Measurements from ENCODE around the gene RBM3.

RBM3 gene

DNA sequence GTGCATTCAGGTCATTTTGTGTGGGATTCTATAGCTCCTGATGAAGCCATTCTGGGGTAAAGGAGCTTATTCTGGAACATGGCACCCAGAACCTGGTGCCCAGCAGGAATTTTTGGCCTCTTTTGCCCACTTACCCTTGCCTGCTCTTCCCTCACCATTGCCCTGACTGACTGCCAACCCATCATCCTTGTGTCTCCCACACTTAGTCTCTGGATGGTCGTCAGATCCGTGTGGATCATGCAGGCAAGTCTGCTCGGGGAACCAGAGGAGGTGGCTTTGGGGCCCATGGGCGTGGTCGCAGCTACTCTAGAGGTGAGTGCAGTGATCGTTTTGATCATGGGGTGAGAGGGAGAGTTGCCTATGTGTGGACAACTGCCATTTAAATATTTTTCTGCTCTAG lies 1.8 kb downstream of the RBM3 start:
- no peak for DNase-seq (ENCODE audit: low read depth in 3 of 3, low spot score in 1 of 3)

DNA sequence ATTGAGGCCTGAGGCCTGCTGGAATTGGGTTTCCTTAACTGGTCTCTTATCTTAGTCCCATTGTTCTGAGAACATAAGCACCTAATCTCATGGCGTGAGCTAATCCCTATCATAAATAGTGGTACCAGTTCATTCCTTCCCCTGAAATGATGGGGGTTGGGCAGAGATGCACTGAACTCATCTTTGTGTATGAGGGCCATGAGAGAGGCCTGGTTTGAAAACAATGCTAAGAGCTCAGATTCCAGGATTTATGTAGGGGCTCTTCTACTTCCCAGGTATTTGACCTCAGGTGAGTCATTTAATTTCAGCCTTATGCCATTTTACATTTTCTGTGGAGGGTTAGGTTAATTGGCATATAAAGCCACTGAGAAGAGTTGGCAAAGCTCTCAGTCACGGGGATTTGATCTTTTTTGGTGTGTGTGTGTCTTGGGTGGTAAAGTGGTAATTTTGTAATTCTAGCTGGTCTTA lies 4.4 kb downstream of the RBM3 start:
- DNase-seq (ENCODE audit: low read depth in 3 of 3, low spot score in 1 of 3), result no peak

DNA sequence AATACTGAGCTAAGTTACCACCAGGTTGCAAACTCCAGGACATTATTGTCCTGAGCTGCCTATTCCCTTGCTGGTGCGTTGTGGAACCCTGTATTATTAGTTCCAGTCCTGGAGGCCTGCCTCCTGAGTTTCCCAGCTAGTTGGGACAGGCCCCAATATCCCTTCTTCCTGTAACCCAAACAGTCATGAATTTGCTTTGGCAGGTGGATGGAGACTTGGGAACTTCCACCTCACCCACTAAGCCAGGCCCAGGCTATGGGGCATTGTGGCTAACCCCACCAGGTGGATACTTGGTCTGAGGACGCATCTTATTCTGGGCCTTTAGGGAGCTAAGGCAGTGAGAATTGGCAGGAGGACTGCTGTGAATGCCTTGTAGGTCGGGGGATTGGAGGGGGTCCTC lies 5.0 kb downstream of the RBM3 start:
- no peak for DNase-seq (ENCODE audit: low read depth in 3 of 3, low spot score in 1 of 3)

DNA sequence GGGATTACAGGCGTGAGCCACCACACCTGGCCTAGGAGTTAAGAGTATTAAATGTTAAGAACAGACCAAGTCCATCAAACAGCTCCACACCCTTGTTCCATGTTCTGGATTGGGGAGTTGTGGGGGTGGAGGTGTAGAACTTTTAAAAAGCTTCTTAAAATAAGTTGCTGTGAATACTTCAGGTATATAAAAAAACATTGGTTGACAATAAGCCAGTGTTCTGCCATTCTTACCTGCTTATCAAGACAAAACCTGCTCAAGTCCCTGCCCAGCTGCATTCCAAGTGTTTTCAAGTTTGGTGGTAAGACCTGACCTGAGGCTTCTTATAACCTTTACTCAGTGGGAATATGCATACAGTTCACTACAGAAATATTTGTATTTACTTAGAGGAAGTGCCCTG lies 6.4 kb downstream of the RBM3 start:
- no peak for DNase-seq (ENCODE audit: low read depth in 3 of 3, low spot score in 1 of 3)

DNA sequence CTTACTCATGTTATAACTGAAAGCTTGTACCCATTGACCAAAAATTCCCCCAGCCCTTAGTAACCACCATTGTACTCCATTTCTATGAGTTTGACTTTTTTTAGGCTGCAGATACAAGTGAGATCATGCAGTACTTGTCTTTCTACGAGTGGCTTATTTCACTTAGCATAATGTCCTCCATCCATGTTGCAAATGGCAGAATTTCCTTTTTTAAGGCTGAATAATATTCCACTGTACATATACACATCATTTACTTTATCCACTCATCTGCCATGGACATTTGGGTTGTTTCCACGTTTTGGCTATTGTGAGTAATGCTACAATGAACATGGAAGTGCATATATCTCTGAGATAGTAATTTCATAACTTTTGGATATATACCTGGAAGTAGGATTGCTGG lies 10.4 kb downstream of the RBM3 start:
- DNase-seq (ENCODE audit: low read depth in 3 of 3, low spot score in 1 of 3), result no peak

DNA sequence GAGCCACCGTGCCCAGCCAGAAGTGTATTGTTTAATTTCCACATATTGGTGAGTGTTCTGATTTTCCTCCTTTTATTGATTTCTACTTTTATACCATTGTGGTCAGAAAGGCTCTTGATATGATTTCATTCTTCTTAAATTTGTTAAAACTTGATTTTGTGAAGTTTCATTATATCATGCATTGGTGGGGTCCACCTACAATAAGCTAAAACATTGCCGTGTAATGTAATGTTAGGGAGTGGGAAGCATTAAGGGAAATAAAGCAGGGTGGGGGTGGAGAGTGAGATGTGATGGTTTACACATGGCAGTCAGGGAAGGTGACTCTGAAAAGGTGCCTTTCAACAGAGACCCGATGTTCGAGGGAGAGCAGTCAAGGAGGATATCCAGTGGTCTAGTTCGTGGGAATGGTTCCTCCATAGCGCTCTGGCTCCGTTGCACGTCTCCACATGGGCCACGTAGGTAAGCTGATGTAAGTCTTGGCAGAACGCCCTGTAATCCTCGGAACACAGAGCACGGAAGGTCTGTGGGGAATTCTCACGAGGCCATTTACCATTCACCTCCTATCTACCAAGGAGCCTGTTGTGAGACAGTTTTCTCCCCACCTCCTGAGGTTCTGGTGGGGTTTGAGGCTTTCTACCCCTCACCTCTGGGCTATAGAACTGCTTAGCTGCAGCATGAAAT lies 15.3 kb downstream of the RBM3 start:
- no peak for DNase-seq (ENCODE audit: low read depth in 3 of 3, low spot score in 1 of 3)

DNA sequence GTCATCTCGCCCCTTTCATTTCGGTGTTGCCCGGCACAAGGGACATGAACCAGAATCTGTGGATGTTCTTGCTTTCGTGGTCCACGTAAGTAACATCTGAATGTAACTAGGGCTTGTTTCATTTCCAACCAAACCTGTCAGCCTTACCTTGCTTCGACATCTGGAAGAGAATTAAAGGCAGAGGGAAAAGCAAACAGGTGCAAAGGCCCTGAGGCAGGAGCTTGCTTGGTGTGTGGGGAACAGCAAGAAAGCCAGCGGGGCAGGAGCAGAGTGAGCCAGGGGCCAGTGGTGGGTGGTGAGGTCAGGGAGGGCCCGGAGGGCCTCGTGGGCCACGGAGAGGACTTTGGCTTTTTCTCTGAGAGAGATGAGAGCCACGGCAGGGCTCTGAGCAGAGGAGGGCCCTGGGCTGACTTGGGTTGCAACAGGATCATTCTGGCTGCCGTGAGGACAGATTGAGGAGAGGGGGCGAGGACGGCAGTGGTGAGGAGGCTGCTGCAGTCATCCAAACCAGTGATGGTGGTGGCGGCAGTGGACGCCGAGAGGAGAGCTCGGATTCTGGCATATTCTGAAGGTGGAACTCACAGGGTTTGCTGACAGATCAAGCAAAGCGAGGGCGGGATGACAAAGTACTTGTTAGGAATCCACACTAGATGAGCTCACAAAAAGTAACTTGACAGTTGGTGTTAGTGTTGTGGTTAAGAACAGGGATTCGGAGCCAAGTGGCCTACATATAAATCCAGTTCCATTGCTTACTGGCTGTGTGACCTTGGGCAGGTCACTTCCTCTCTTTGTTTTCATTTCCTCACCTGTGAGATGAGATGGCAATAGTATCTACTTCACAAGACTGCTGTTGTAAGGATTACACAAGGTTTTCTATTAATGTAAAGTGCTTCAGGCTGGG lies 16.2 kb downstream of the RBM3 start:
- DNase-seq (ENCODE audit: low read depth in 3 of 3, low spot score in 1 of 3), result no peak

DNA sequence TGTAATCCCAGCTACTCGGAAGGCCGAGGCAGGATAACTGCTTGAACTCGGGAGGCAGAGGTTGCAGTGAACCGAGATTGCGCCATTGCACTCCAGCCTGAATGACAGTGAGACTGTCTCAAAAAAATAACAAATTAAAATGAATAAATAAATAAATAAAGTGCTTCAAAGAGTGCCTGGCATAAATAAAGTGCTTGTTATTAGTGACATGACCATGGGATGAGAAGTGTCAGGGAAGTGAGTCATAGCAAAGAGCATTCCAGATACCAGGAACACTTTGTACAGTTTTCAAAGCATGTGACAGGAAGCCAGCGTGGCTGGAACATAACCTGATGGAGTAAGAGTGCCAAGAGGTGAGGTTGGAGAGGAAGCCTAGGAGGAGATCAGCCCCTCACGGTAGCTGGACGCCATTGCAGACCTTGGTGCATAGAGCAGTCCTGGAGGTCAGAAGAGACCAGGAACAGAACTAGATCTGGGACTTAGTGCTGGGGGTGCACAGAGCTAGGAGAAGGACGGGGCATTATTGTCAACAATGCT lies 17.0 kb downstream of the RBM3 start:
- no peak for DNase-seq (ENCODE audit: low read depth in 3 of 3, low spot score in 1 of 3)

DNA sequence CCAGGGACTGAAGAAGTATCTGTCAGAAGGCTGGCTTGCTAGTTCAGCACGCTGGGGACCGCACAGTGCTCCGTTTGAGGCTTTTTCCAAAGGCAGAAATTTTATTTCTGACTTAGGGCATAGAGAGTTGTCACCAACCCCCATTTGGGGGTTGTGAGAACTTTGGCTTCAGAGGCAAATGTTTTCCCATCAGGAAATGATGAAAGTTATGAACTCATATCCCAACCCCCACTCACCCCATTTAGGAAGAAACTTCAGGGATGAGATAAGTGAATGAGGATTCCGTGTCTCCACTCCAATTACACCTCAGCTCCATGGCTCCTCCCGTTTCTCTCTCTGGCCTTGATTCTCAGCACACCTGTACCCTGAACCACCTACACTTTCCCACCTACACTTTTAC lies 18.7 kb downstream of the RBM3 start:
- DNase-seq (ENCODE audit: low read depth in 3 of 3, low spot score in 1 of 3), result no peak

DNA sequence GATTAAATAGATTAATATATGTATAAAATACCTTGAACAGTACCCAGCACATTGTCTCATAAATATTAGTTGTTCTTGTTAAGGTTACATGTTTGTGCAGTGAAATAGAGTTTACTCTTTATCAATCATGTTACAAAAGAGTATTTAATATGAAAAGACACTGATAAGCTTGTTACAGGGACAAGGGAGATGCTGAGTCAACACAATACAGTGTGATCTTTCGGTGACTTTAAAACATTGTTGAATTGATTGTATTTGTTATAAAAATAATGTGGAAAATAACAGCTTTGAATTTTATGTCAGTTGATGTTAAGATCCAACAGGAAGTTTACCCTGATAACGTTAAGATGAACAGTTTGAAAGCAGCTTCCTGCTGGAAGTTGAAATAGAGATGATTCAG lies 21.6 kb downstream of the RBM3 start:
- DNase-seq (ENCODE audit: low read depth in 3 of 3, low spot score in 1 of 3), result no peak

DNA sequence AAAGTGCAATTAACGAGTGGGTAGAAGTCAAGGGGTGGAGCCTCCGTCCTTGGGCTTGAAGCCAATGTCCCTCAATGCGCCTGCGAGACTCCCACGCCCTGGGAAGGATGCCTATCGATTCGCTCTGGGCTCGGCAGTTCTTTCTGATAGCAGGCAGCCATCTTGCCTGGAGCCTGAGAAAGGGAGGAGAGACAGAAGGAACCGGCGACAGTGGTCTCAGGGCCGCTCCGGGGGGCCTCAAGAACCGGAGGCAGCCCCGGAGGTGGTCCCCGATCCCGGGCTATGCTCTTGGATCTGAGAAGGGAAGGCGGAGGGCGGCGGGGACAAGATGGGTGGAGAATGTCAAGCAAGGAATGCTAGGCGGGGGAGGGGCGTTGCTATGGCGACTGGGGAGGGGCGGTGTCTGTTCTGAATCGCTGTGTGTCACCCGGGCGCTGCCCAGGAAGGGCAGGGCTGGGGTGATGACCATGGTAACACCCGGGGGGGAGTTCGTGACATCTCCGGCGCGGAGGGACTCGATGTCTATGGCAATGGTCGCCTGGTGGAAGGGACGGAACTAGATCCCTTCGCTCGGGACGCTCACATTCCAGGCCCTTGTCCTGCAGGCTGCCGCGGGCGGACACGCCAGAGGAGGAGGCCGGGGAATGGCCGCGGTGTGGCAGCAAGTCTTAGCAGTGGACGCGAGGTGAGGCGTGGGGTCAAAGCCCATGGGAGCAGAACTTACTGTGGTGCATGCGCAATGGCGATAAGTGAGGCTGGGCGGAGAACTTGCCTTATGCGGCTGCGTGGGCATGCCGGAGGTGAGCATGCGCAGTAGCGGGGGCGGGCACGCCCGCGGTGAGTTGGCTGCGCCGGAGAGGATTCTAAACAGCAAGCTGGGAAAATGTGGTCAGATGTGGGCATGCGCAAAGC lies 23.3 kb downstream of the RBM3 start, which contains the start of gene WDR13:
WDR13 (plus strand) TSS at position 140 of the 912 bp plus-strand sequence; CDS start at position 645, 505 bp downstream.
- DNase-seq (ENCODE audit: low read depth in 3 of 3, low spot score in 1 of 3), result peak; percentile 77 to 84 (median 80)

DNA sequence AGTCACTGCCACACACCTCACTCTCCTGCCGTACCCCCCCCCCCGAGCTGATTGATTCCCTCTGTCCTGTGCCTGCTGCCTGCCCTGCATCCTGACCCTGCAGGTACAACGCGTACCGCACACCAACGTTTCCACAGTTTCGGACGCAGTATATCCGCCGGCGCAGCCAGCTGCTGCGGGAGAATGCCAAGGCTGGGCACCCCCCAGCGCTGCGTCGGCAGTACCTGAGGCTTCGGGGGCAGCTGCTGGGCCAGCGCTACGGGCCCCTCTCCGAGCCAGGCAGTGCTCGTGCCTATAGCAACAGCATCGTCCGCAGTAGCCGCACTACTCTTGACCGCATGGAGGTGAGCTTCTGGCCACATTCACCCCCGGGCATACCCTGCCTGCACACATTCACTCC lies 24.3 kb downstream of the RBM3 start:
- no peak for DNase-seq (ENCODE audit: low read depth in 3 of 3, low spot score in 1 of 3)

DNA sequence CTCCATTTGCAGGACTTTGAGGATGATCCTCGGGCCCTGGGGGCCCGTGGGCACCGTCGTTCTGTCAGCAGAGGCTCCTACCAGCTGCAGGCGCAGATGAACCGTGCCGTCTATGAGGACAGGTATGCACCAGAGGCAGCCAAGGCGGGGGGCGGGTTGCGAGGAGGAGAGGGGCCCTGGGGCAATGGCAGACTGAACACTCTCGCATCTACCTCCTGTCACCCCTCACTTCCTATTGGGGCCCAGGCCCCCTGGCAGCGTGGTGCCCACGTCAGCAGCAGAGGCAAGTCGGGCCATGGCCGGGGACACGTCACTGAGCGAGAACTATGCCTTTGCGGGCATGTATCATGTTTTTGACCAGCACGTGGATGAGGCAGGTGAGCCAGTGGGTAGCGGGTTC lies 25.1 kb downstream of the RBM3 start:
- no peak for DNase-seq (ENCODE audit: low read depth in 3 of 3, low spot score in 1 of 3)

DNA sequence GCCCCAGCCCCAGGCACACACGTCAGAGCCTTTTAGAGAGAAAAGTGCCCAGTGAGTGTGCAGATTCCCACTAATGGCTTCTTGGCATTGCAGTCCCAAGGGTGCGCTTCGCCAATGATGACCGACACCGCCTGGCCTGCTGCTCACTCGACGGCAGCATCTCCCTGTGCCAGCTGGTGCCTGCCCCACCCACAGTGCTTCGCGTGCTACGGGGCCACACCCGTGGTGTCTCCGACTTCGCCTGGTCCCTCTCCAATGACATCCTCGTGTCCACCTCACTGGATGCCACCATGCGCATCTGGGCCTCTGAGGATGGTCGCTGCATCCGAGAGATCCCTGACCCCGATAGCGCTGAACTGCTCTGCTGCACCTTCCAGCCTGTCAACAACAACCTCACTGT lies 25.9 kb downstream of the RBM3 start:
- DNase-seq (ENCODE audit: low read depth in 3 of 3, low spot score in 1 of 3), result no peak

DNA sequence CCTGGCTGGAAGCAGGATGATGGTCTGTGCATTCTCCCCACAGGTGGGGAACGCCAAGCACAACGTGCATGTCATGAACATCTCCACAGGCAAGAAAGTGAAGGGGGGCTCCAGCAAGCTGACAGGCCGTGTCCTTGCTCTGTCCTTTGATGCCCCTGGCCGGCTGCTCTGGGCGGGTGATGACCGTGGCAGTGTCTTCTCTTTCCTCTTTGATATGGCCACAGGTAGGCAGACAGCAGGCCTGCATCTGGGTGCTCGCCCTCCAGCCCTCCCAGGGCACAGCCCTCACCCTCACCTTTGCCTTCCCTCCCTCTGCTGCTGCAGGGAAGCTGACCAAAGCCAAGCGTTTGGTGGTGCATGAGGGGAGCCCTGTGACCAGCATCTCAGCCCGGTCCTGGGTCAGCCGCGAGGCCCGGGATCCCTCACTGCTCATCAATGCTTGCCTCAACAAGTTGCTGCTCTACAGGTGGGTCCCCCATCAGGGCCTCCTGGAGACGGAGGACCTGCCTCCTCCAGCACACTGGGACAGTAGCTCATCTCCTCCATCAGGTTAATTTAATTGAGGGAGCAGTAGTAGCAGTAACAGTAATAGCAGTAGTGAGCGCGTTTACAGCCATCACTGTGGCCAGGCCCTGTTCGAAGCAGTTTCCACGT lies 27.6 kb downstream of the RBM3 start:
- DNase-seq (ENCODE audit: low read depth in 3 of 3, low spot score in 1 of 3), result no peak

DNA sequence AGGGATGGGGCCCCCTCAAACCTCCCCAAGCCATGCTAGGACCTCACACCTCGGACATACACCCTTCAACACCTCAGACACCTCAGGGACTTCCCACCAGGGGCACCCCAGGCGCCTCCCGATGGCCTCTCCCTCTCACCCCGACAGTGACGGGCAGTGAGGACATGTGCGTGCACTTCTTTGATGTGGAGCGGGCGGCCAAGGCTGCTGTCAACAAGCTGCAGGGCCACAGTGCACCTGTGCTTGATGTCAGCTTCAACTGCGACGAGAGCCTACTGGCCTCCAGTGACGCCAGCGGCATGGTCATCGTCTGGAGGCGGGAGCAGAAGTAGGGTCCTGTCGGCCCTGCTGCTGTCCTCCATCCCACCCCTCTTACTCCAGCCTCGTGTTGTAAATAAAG lies 30.4 kb downstream of the RBM3 start:
- DNase-seq (ENCODE audit: low read depth in 3 of 3, low spot score in 1 of 3), result no peak

DNA sequence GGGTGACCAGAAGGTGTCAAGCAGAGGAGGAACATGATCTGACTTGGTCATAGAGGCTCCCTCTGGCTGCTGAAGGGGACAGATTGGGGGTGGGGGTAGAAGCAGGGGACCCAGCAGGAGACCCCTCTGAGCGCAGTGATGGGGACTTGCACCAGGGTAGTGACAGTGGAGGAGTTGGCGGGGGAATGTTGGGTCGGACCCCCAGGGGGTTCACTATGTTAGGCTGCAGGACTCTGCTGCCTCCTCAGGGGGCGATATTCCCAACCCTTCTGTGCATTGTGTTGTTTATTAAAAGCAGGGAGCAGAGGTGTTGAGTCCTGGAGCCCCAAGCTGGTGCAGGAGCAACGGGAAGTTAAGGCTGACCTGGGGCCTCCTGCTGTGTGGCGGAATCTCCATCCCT lies 31.8 kb downstream of the RBM3 start:
- DNase-seq (ENCODE audit: low read depth in 3 of 3, low spot score in 1 of 3), result no peak

DNA sequence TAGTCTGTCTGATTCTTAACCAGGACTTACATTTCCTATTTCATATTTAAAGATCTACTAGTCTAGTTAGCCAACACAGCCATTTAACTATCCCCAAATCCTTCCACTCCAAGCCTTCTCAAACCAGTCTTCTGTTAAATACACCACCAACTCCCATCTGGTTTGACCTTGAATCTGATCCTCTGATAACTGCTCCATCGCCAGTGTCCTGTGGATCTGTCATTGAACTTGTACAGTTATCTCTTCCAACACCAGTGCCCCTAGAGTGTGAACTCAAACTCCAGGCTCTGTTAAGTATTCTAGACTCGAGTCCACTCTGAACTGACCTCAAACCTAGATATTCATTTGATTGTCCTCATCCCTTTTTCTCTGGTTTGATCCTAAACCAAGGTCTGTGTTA lies 37.4 kb downstream of the RBM3 start:
- DNase-seq (ENCODE audit: low read depth in 3 of 3, low spot score in 1 of 3), result no peak

DNA sequence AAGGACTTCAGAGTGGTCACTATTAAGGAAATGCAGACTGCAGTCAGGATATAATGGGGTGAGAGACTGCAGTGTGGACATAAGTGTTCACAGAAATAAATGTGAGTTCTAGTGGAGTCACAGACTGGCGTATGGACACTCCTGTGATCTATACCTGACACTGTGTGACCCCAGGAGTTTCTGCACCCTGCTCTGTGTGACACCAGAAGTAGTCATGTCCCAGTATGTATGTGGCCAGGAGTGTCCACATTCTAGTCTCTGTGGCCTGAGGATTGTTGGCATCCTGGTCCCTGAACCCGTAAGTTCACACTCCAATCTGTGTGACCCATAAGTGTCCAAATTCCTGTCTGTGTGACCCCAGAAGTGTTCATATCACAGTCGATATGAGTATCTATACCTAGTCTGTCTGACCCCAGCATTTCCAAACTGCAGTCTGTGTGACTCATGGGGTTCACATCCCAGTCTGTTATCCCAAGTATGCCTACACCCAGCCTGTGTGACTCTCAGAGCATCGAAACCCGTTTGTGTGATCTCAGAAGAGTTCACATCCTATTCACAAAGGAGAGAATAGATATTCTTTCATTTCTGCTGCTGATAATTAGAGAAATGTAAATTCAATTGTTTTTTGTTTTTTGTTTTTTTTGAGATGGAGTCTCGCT lies 39.3 kb downstream of the RBM3 start:
- DNase-seq (ENCODE audit: low read depth in 3 of 3, low spot score in 1 of 3), result no peak

DNA sequence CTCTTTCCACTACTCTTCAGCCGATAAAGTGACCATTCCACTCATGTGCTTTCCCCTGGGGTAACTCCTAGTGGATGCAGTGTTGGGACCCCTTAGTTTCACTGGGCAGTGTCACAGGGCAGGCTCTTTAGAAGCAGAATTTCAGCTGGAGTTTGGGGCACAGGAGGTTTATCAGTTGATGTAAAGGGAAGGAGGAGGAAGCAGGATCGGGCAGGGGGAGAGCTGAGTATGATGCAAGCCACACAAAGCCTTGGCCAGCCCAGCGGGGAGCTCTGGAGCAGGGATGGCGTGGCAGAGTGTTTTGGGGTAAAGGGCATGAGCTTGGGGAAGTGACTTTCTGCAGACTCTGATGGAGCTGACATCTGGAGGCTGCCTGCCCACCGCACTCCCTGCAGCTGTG lies 42.3 kb downstream of the RBM3 start:
- DNase-seq (ENCODE audit: low read depth in 3 of 3, low spot score in 1 of 3), result no peak
